Body of pancreas (tissue), 4 donors: Measurements from ENCODE around the gene TEAD1. TPM values are rescaled to one million over a fixed set of nuclear protein-coding genes. Genes with fewer than 3 reads are reported as not detected.

Experiments
- ATAC-seq: fragments of 150-250 bp; one replicate; pipeline ENCODE4 v1.9.1; 2016
- DNase-seq, 4 donors: peaks; one replicate each; pipeline ENCODE4 v3.0.0-alpha.2; 2019
- H3K27ac ChIP-seq, 4 donors: fragments of 200-600 bp; sonication (generic); 1 replicate in 3 of 4; 2 replicates in 1 of 4; pipeline versions ENCODE4 v1.5.1 to v1.6.1; 2016 to 2019; ENCODE audit warnings: mild to moderate bottlenecking in 1 of 4, mixed read lengths in 1 of 4, moderate library complexity in 1 of 4
- H3K27me3 ChIP-seq, 2 donors: fragments of 200-600 bp; sonication (generic); one replicate each; pipeline ENCODE4 v1.6.0; 2016; ENCODE audit warnings: mild to moderate bottlenecking in 1 of 2
- H3K36me3 ChIP-seq, 2 donors: fragments of 200-600 bp; sonication (generic); replicated peaks in 1 of 2; 2 replicates each; pipeline ENCODE4 v1.5.1; 2016; ENCODE audit warnings: low read depth in 2 of 2; ENCODE audit not compliant: insufficient read depth in 1 of 2
- H3K4me1 ChIP-seq: fragments of 200-600 bp; sonication (generic); one replicate; pipeline ENCODE4 v1.6.0; 2016
- H3K4me3 ChIP-seq, 2 donors: fragments of 200-600 bp; sonication (generic); 1 replicate in 1 of 2; 2 replicates in 1 of 2; pipeline ENCODE4 v1.5.1; 2016 to 2019
- H3K9me3 ChIP-seq, 3 donors: fragments of 200-600 bp; sonication (generic); 1 replicate in 2 of 3; 2 replicates in 1 of 3; pipeline ENCODE4 v1.5.1; 2016
- CTCF ChIP-seq, 7 experiments: fragments of 450-650 bp in 4 of 7; fragments of 200-600 bp in 3 of 7; sonication (generic) in 3 of 7; IDR thresholded peaks; one replicate each; pipeline ENCODE4 v1.5.1; 2016 to 2019; ENCODE audit warnings: antibody characterized with exemption in 7 of 7
- POLR2A ChIP-seq, 3 donors: fragments of 450-650 bp; IDR thresholded peaks; one replicate each; pipeline ENCODE4 v1.6.1; 2016; ENCODE audit warnings: antibody characterized with exemption in 3 of 3, mild to moderate bottlenecking in 2 of 3
- WGBS, 2 donors: methylation state at CpG; one replicate each; pipeline ENCODE4 v1.1.5; 2017; 5-methylcytosine and 5-hydroxymethylcytosine counted together
- intact Hi-C: fragments of 100-400 bp; cut with DNase I; formaldehyde crosslinking; loops from one replicate; pipeline ENCODE4 v1.15.1; 2023
- total RNA-seq, 2 donors: library from RNA; depleted of rRNA; stranded (reverse); fragments of >200 nt; gene quantifications; one replicate each; pipeline ENCODE4 v1.1.0, GENCODE V29; 2016

The TEAD1 gene
- total RNA-seq, 2 donors from 2014 or later, result 36.9 to 55.0 TPM

DNA sequence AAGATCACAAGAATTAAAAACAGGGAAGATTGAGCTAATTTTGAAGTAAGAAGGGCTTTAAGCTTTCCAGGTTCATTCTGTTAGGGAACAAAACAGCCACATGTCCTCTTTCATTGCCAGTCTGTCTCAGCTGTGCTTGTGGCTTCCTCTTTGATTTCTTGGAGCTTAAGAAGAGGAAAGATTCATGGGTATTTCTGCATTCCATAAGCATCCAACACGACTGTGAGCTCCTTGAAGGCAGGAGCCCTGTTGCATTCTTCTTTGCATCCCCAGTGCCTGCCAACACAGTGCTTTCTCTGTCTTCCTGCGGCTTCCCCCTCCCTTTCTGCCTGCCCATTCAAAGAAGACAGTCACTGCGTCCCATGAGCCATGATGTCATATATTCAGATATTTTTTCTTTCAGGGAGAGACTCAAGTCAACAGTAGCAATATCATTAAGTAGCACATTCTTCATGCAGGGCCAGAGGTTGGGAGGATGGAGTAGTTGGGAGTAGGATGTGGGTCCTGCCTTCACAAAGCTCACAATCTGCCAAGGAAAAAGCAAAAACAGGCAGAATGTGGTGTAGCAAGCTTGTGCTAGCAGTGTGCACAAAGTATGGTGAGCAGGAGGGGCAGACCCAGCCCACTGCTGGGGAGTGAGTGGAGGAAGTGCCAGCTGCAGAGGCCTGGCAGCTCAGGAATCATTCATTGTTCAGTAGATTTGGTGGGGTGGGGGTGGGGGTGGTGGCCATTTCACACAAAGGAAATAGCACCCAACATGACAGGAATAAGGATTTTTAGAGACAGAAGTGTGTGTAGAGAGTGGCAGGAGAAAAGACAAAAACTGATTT lies 172.8 kb downstream of the TEAD1 start:
- ATAC-seq, result no peak
- intact Hi-C loops, result no loop called here
- Histone ChIP-seq H3K27ac (peak overlapping the region; percentile 72 to 83 (median 78)), H3K36me3 (no peaks in the 10 kb centered on the region), H3K4me3 (no peak overlapping the region), H3K27me3 (no peaks in the 10 kb centered on the region), H3K4me1 (peaks cover 66% of the 10 kb centered on the region), H3K9me3 (no peaks in the 10 kb centered on the region)
- TF ChIP-seq POLR2A (IDR thresholded peaks at IDR 0.05), result no peak
- TF ChIP-seq CTCF (IDR thresholded peaks at IDR 0.05), result no peak
- WGBS, 2 donors, result 79% methylated on average over 3 of the region's 3 CpGs
- peak in 2 of 4 donors; percentile 19 to 29 for DNase-seq

DNA sequence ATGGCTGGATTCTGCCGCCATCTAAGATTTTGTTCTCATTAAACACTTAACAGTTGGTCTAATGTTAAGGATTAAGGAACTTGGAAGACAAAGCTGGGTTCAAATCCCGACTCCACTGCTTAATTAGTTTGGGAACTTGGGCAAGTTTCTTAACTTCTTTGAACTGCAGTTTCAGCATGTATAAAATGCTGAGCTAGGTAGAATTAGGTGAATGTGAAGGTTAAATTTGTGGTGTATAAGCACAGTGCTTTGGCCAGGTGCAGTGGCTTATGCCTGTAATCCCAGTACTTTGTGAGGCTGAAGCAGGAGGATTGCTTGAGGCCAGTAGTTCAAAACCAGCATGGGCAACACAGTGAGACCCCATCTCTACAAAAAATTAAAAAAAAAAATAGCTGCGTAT lies 174.2 kb downstream of the TEAD1 start:
- Histone ChIP-seq H3K27me3 (no peaks in the 10 kb centered on the region), H3K36me3 (no peaks in the 10 kb centered on the region), H3K4me1 (peaks cover 66% of the 10 kb centered on the region), H3K9me3 (no peaks in the 10 kb centered on the region), H3K4me3 (no peak overlapping the region), H3K27ac (peak overlapping the region in 2 of 4 donors; percentile 77 to 79)
- DNase-seq (no peak), ATAC-seq (no peak)
- TF ChIP-seq POLR2A (IDR thresholded peaks at IDR 0.05), result no peak
- TF ChIP-seq CTCF (IDR thresholded peaks at IDR 0.05), result no peak
- WGBS, 2 donors, result 92 to 98% methylated on average over 3 of the region's 3 CpGs
- intact Hi-C loops, result no loop called here

DNA sequence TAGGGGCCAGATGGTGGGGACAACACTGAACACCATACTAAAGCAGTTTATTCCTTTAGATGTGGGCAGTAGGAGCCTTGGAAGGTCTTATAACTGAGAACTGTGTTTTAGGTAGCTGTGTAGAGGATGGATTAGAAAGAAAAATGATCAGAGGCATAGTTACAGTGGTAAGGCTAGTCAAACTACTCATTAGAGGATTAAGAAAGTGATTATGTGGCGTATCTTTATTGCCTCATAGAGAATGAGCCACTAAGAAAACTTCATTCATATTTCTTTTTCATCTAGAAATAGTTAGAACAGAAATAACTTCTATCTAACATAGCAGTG lies 179.1 kb downstream of the TEAD1 start:
- TF ChIP-seq POLR2A (IDR thresholded peaks at IDR 0.05) (no peak), CTCF (IDR thresholded peaks at IDR 0.05) (no peak)
- Histone ChIP-seq H3K36me3 (no peaks in the 10 kb centered on the region), H3K9me3 (no peaks in the 10 kb centered on the region), H3K27ac (peak overlapping the region; percentile 93 to 98 (median 95)), H3K27me3 (no peaks in the 10 kb centered on the region), H3K4me1 (peaks cover 64% of the 10 kb centered on the region), H3K4me3 (no peak overlapping the region)
- intact Hi-C loops, result no loop called here
- ATAC-seq (peak; percentile 5), DNase-seq (no peak)
- 25 to 48% methylated on average over 1 of the region's 1 CpG for WGBS, 2 donors

GRCh38 chr11:12853652-12854296 lies 179.6 kb downstream of the TEAD1 start:
- WGBS, 2 donors, result 11% methylated on average over 7 of the region's 7 CpGs
- Histone ChIP-seq H3K36me3 (no peaks in the 10 kb centered on the region), H3K9me3 (no peaks in the 10 kb centered on the region), H3K27me3 (no peaks in the 10 kb centered on the region), H3K4me3 (no peak overlapping the region), H3K4me1 (peaks cover 60% of the 10 kb centered on the region), H3K27ac (peak overlapping the region; percentile 93 to 98 (median 95))
- intact Hi-C loops, result no loop called here
- ATAC-seq (peak; percentile 84), DNase-seq (peak; percentile 82 to 92 (median 86))
- TF ChIP-seq CTCF (IDR thresholded peaks at IDR 0.05) (no peak), POLR2A (IDR thresholded peaks at IDR 0.05) (peak in 1 of 3 donors; percentile 33)
